Activated CD8-positive, alpha-beta memory T cell treated with anti-CD3 and anti-CD28 coated beads for 24 hours (primary cell): ENCODE measurements around the gene SLC13A5.
"Not testable (repeated sequence)": the region's sequence is repeated elsewhere in the genome, so short reads cannot be mapped to it uniquely, and the experiment has no call there.

Experiments
- DNase-seq: peaks from one replicate; pipeline ENCODE4 v3.0.0-alpha.2; 2020

Gene SLC13A5

DNA sequence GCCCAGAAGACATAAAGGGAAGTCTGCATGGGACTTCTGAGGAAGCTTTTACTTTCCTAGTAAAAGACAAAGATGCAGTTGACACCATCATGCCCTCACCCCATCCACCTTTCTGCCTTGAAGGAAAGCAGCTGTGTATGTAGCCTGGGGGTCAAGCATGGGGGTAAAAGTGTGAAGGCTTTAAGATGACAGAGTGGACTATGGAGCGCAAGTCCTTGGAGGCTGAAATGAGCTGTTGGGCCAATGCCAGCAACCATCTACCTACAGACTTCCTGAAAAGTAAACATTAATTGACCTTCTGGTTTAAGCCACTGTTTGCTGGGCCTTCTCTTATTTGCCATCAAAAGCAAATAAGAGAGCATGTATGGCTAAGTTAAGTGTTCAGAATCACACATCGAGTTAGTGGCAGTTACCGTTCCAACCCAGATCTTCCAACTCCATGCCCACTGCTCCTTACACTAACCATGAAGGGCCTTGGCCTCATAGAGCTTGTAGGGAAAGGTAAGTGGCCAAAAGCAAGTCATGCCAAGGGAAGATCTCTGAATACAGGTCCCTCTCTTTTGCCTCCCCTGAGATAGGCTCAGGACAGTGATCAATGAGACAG lies 30.0 kb downstream of the SLC13A5 start:
- no peak for DNase-seq

DNA sequence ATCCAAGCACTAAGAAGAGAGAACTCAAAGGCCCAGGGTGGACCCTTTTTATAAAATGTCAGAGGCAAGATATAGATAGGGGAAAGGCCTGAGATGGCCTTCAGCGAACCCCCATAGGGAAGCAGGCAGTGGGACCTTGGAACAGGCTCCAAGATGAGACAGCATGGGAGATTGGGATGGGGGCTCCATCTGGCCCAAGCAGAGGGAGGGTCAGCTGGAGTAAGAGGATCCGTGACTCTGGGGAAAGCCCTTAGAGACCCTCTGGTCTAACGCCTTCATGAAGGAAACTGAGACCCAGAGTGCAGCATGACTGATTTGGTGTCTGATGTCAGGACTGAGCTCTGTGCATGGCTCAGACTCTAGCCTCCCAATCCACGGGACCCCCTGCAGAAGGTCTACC lies 30.8 kb downstream of the SLC13A5 start:
- no peak for DNase-seq

DNA sequence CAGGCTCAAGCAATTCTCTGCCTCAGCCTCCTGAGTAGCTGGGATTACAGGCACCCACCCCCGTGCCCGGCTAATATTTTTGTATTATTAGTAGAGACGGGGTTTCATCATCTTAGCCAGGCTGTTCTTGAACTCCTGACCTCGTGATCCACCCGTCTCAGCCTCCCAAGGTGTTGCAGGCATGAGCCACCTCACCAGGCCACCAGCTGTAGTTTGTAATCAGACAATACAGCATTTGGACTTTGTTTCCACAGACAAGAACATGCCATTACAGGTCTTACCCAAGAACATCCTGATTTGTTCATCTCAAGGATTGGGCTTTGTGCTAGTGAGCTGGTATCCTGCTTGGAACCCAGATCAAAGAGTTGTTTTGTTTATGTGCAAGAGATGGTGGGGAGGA lies 31.5 kb downstream of the SLC13A5 start:
- no peak for DNase-seq

DNA sequence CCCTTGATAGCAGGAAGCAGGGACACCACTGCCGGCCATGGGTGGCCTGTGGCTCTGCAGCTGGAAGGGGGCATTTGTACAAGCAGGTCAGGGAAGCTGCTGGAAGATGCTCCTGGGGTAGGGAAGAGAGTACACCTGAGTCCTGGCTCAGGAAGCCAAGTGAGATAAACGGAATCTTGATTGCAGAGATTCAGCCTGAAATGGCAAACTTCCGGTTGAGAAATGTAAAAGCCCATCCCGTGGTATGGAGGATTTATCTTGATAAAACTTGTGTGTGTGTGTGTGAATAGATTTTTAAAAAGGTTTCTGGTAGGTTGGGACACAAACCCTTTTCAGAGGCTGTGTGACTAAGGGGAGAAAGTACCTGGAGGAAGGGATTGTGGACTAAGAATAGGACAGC lies 32.0 kb downstream of the SLC13A5 start:
- DNase-seq = no peak

DNA sequence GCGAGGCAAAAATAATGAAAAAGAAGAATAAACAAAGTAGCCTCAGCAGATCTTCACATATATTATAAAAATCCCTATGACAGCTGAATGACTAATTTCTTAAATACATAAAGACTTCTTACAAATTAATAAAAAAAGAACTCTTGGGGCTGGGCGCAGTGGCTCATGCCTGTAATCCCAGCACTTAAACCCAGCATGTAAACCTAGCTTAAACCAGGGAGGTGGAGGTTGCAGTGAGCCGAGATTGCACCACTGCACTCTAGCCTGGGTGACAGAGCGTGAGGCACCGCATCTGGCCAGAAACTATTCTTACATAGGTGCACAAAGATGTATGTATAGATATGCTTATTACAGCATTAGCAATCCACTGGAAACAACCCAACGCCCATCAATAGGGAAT lies 33.9 kb downstream of the SLC13A5 start:
- DNase-seq = no peak

DNA sequence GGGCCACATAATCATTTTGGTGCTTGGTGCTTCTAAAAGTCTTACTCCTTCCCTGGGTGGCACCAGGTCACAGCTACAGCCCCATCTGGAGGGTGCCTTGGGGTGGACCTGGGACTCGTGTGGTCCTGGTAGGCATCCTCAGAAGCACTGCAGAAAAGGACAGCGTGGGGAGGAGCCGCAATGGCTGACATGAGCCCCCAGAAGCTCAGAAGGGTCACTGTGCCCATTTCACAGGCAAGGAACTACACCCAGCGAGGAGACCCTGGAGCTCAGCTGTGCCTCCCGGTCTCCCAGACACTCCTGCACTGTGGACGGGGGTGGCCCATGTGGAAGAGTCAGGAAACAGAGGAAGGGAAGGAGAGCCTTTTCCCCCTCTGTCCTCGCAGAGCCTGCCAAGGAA lies 35.2 kb downstream of the SLC13A5 start:
- no peak for DNase-seq

DNA sequence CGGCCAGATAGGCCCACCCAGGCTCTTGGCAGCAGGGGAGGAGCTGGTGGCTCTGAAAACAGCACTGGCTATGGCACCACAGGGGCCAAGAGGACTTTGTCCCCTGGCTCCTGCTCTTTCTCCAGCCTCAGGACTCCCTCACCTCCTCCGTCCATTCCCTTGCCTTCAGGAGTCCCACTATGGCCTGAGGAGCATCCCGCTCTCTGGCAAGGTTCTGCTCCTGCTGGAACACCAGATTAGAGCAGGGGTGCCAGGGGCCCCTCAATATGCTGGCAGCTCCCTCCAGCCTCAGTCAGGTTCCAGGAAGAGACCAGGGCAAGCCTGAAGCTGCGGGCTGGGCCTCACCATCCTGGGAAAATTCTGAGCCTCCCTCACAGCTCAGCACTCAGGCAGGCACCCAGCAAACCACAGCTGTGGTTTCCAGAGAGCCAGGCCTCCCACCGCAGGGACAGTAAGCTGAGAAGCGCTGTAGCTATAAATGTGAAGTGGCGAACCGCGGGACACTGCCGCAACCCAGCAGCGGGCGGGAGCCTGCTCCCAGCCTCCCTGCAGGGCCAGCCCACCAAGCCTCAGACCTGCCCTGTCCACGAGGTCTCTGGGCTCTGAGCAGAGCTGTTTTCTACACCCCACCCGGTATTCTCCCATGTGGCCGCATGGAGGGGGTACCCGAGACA lies 35.9 kb downstream of the SLC13A5 start:
- DNase-seq = no peak

DNA sequence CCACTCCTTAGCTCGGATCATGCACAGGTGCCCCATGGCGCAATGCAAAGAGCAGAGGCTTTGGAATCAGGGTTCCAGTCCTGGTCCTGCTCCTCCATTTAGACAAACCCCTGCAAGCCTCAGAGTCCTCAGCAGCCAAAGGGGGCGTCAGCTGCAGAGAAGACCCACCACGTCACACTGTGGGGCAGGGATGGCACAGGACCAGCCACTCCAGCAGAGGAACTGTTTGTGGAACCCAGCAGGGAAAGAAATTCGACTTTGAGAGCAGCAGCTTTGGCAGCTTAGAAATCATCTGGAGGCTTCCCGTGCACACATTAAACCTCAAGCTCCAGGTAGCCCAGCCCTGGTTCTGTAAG lies 36.4 kb downstream of the SLC13A5 start:
- DNase-seq = no peak

DNA sequence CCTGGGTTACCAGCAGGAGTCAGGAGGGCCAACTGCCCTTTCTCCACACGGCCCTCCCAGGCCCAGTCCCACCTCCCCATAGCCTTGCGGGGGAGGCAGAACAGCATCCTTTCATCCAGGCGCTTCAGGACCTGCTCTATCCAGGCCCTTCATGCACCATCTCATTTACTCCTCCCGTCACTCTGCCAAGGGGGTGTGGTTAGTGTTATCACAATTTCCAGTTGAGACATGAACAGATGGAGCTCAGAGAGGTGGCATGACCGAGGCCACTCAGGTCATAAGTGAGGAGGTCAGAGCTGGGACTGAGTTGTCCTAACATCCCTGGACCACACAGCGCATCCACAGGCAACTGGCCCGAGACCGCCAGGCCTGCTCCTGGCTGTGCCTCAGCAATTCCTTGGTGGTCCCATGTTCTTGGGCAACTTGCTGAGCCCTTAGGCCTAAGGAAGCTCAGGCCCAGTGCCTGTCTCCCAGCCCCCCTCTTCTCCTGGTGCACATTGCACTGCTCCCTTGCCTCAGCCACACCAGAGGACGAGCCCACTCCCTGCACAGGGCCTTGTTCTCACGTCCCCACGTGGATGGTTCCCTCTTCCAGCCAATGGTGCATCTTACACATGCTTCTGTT lies 37.9 kb downstream of the SLC13A5 start:
- DNase-seq = no peak

DNA sequence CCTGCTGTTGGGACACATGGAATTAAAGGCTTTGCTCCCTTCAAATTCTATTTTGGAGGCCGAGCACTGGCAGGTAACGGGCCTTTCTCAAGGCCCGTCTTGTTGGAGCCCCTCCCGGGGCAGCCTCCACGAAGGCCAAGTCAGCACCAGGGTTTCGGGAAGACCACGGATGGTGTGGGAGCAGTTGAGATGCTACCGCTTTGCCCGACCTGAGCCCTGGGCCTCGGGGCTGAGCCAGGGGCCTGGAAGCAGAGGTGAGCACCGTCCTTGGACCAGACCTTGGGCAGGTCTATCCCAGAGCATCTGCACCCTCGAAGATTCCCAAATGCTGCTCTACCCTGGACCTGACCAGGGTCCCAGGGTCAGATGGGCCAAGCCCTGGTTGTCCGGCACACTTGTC lies 38.6 kb downstream of the SLC13A5 start:
- DNase-seq = no peak

DNA sequence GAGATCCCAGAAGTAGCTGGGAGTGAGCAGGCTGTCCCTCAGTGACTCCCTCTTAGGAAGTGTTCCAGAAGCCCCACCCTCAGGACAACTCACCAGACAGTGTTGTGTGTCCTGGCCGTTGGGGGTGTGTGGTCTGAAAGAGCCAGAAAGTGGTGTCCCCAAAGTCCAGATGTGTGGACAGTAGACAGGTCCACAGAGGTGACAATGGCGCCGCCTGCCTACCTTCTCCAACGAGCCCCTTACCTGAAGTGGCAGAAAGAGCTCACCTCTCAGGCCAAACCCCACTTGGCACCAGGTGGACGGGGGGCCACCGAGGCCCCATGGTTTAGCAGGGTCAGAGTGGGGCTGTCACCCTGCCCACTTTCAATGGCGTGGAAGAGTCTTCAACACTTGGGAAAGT lies 41.7 kb downstream of the SLC13A5 start:
- DNase-seq = no peak

DNA sequence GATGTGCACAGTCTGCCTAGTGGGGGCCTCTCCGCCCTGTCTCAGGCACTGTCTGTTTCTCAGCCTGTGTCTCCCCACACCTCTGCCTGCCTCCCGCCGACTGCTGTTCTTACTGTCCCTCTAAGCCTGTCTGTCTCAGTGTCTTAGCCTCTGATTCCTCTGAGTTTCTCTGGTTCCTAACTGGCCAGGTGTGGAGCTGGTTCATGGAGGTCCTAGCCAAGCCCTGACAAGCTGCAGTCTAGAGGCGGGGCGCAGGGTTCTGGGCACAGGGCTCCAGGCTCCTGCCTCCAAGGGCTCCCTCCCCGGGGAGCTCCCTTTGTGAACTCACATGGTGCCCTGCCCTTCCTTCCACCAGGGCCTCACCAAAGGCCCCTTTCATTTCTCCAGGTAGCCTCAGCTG lies 42.2 kb downstream of the SLC13A5 start:
- no peak for DNase-seq

DNA sequence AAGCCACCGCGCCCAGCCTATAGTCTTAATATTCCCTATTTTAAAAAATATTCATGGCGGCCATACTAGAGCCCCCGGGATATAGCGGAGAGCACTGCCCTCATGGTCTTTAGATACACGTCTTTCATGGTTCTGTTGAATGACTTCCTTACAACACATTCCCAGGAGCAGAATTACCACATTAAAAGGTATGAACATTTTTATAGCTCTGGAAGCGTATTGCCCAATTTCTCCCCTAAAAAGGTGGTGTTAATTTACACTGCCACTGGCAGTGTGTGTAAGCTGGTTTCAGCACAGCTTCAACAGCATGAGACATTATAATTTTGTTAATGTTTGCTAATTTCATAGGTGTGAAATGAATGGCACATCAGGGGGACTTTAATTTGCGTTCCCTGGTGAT lies 42.6 kb downstream of the SLC13A5 start:
- DNase-seq = no peak

DNA sequence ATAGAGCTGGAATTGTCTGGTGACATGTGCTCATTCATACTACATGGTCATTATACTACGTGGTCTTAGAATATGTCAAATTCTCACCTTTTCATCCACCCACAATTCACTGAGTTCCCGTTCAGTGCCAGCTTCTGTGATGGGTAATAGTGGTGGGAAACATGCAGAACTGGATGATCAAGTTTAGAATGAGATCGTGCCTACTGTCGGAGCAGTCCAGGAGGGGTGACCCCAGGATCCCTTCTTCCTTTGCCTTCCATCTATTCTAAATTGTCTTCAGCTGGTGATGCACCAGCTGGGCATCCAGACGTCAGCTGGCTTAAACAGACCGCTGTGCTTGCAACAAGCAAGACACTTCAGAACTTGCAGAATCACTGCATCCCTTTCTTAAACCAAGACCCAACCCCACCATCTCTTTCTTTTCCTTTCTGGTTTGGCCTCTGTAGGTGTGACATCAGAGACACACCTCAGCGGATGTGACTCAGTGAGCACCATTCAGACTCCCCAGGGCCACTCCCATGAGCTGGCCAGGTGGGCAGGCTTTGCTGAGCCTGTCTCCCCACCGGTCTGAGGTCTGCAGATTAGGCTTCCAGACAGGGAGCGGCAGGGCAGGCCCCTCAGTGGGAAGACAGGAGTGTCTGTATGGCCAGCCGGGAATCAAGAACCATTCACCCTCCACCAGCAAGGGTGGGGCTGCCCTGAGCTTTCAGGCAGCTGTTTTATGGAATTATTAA lies 43.5 kb downstream of the SLC13A5 start:
- DNase-seq = no peak

DNA sequence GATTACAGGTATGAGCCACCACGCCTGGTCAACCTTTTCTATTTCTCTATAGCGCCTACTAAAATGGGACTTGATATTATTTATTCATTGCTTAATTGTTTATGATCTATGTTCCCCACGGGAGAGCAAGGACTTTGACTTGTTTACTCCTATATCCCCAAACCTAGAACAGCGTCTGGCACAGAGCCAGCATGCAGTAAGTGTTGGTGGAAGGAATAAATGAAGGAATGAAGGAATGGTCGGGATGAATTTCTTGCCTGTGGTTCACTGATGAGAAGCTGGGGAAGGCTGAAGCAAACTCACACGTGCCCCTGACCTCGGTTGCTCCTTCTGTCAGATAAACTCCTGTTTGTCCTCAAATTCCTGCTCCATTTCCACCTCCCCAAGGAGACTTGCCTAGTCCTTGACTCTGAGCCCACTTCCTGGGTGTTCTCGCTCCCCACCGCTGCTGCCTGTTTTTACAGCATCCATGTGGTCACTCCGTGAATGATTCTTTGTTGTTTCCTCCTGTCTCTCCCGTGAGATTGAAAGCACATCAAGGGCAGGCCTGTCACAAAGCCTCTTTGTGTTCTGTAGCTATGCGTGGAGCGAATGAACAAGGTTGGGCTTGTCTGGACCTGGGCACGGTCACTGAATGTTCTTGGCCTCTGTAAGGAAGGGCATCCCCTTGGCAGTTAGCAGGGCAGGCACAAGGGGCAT lies 44.3 kb downstream of the SLC13A5 start:
- no peak for DNase-seq

DNA sequence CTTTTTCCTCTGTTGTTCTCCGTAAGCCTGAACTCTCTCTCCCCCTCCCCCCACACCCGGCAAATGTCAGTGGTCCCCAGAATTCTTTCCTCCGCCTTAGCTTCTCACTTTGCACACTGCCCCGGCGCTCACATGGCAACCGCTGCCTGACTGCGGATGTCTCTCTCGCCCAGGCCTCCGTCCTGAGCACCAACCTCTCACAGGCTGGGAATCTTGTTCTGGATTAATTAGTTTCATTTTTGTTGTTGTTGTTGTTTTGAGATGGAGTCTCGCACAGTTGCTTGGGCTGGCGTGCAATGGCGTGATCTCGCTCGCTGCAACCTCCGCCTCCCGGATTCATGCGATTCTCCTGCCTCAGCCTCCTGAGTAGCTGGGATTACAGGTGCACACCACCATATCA lies 45.0 kb downstream of the SLC13A5 start:
- DNase-seq = no peak

DNA sequence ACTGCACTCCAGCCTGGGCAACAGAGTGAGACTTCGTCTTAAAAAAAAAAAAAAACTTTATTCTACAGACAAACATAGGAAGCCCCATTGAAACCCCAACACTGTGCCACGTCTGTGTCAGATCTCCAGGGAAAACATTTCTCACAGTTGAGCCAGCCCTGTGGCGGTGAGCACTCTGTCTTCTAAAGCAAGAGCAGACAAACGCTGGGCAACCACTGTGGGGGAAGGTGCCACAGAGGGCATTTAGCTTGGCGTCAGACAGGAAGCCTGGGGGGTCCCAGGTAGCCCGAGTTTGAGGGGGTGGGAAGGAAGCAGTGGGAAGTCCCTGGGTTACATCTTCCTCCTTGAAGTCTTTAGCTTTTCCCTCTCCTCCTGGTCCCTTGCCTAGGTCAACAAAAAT lies 45.7 kb downstream of the SLC13A5 start:
- no peak for DNase-seq

DNA sequence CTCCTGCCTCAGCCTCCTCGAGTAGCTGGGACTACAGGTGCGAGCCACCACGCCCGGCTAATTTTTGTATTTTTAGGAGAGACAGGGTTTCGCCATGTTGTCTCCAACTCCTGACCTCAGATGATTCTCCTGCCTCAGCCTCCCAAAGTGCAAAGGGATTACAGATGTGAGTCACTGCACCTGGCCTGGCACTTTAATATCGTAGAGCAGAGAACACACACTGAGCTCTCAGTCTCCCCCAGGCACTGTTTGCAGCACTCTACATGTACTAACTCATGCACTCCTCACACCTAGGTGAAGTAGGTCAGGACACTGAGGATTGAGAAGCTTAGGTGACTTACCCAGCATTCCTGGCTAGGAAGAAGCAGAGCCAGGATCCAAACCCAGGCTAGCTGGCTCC lies 46.6 kb downstream of the SLC13A5 start:
- DNase-seq = no peak

DNA sequence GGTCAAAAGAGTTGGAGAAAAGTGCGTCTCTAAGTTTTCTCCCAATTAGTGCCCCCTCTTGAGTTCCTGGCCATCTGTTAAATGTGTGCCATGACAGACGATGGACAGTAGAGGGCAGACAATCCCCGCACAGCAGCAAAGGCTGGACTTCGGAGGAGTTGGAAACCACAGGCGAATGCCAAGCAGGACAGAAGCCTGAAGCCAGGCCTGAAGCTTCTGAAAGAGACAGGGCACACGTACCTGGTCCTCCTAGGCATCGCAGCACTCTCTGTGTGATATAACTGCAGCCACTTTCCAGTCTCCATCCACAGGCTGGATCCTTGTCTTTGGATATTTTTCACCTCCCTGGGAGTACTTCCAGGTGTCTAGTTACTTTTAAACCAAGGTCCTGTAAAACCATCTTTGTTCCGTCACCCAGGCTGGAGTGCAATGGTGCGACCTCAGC lies 47.1 kb downstream of the SLC13A5 start:
- peak; percentile 73 for DNase-seq

DNA sequence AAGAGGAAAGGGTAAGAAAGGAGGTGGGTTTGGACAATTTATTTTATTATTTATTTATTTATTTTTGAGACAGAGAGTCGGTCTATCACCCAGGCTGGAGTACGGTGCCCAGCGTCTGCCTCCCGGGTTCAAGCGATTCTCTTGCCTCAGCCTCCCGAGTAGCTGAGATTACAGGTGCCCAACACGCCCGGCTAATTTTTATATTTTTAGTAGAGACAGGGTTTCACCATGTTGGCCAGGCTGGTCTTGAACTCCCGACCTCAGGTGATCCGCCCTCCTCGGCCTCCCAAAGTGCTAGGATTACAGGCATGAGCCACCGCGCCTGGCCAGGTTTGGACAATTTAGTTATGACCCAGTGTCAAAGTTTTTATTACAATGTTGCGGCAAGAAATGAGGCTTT lies 50.0 kb downstream of the SLC13A5 start:
- DNase-seq = not testable (repeated sequence)

DNA sequence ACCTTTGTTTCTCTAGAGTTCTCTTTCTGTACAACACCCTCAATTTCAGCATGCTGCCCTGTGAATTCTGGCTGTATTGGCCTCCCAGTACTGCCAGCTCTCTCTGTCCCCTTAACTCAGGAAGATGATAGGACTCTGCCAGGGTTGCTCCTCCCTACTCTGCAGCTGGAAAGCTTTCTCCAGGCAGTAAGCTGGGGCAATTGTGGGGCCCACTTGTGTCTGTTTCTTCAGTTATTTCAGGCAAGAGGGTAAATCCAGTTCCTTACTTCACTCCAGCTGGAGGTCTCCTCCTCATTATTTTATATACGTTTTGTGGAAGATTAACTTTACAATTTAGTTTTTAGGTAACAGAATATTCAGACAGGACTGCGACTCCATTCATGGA lies 51.7 kb downstream of the SLC13A5 start:
- DNase-seq = peak; percentile 42

DNA sequence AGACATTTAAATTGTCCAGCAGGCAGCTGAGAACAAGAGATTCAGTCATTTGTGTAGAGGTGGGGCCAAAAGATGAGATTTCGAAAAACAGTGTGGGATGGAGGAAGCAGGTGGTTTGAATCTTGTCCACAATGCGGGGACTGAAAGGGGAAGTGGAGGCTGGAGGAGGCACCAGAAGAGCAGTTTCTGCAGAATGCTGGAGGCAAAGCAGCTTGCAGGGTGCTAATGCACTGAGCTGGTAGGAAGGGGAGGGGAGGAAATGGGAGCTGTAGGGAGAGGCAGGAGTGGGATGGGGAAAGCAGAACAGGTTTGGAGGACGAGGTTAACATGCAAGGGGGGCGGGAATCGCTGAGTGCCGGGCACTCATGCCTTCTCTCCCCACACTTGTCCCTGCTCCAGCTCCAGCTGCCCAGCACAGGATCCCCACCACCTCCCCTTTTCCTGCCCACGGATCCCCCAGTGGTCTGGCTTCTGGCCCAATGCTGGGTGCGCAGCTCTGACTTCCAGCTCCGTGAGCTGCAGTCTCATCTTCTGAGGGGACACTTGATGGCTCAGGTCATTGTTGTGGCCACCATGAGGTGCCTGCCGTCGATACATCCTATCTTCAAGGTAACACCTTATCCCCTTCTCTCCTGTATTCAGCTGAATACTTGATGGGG lies 52.2 kb downstream of the SLC13A5 start:
- DNase-seq = no peak

DNA sequence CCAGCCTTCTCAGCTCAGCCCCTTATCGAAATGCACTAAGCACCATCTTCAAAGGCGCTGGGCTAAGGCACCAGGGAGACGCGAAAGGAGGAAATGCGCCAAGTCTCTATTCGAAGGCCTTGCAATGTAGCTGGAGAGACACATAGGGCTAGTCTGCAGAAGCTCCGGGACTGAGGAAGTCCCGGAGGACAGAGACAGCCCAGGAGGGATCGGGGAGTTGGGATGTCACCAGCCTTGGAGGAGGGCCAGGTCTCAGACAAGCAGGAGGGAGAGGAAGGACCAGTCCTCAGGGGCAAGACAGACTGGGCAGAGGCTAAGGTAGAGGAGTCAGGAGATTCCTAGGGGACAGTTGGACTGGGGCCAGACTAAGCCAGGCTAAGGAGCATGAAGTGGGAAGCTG lies 53.1 kb downstream of the SLC13A5 start:
- DNase-seq = peak; percentile 52
